Measurements from ENCODE around the gene CPXM1.
"Not testable (repeated sequence)": the region's sequence is repeated elsewhere in the genome, so short reads cannot be mapped to it uniquely, and the experiment has no call there.

The CPXM1 gene

DNA sequence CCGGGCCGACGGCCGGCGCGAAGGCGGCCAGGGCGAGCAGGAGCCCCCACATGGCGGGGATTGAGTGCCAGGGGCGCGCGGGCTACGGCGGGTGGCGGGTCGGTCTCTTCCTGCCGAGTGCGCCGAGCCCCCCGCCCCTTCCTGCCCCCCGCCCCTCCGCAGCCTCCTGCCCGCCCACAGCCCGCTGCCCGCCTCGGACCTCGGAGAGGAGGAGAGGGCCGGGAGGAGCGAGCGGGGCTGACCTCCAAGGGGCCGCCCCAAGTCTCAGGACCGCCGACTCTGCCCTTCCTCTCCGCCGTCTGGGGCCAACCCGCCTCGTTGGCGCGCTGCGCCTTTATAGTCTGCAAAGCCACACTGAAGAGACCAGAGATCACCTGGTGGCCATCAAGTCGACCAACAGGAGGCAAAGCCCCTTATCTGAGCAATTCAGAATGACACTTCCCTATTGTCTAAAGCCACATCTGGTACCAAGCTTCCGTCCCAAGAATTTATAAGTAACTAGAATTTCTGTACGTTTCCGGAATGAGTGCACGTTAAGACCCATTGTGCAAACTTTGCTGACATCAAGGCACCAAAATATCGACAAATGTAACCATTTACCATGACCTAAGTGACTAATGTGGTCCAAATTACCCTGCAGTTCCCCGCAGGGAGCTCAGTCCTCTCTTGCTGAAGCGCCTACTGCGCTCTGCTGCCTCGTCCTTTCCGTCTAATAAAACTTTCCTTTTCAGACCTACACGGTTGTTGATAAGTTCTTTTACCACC lies at the start of gene CPXM1:
Gene CPXM1, minus strand, starts transcription at position 107 of the 765 bp plus-strand sequence. Its CDS starts 55 bp downstream, at position 52.
- peak; percentile 97 to 98 for DNase-seq

DNA sequence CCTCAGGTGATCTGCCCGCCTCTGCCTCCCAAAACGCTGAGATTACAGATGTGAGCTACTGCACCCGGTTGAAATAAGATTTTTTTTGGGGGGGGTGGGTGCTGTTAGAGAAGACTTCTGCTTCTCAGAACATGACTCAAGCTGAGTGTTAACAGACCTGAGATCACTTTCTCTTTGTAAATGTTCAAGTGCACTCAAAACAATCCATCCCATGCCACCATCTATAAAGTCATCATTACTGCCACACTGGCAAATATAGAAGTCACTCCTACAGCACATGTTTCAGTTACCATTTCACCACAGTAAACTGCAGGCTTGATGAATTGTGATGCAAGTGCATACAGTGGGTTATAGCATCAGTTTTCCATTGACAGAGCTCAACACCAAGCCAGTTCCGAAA lies 49.1 kb upstream of the CPXM1 start:
- DNase-seq, result no peak

- DNase-seq, result no peak
These were observed 47.4 kb upstream of the CPXM1 start for GRCh38 chr20:2847802-2848201.

DNA sequence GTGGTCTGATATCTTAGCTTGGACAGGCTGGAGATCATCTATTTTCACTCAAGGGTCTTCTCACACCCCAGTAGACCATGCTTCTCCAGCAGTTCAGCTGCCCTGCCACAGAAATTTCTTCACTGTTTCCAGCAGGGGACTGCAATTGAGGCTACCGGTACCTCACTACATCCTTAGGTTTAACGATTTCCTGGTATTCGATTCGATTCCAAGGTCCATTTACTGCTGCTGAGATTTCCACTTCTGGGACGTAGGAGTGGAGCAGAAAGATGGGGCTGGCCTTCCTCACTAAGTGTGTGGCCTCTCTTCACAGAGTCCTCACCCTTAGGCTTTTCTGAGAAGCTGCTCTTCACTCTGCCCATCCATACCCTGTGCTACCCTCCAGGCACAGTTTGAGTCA lies 46.3 kb upstream of the CPXM1 start:
- no peak for DNase-seq

DNA sequence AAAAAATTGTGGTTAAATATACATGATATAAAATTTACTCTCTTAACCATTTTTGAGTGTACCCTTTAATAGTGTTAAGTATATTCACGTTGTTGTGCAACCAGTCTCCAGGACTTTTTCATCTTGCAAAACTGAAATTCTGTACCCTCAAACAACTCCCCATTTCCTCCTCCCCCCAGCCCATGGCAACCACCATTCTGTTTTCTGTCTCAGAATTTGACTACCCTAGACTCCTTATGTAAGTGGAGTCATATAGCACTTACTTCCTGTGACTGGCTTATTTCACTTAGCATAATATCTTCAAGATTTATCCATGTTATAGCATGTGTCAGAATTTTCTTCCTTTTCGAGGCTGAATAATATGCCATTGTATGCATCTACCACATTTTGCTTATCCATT lies 45.2 kb upstream of the CPXM1 start:
- DNase-seq, result peak; percentile 15 to 35

GRCh38 chr20:2840967-2841531 lies 40.6 kb upstream of the CPXM1 start:
- peak; percentile 27 to 40 for DNase-seq

DNA sequence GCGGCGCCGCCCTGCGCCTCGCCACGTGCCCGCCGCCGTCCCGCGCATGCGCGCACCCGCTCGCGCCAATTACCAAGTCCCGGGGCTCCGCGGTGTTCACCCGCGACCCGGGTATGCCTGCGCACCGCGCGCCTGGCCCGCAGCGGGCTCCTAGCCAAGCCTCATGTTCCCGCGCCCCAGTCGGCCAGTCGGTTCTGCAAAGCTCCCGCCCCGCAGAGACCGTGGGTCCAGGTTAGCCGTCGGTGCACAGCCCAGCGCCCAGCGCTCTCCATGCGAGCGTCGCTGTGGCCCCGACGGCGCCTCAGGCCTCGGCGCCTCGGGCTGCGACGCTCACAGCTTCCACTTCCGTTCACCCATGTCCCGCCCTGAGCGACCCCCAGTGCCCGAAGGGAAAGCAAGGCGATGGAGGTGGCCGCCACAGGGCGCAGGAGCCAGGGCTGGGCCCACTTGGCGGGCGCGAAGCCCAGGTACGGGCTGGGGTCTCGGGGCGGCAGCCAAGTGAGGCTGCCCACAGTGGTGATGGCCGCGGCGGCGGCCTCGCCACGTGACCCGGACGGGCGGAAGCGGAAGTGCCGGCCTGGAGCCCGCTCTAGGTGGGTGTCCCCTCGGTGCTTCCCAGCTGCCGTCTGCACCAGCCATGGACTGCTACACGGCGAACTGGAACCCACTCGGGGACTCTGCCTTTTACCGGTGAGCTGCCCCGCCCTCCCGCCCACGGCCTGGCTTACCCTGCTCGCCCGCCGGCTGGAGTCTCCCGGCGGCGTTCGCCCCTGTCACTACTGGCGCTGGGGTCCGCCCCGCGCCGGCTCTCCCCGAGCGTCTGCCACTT lies 39.9 kb upstream of the CPXM1 start, which contains the start of the genes PCED1A and VPS16:
Gene PCED1A, minus strand, starts transcription at position 518 of the 829 bp plus-strand sequence. CDS start 743 bp downstream, outside the sequence.
Gene VPS16, plus strand, starts transcription at position 608 of the 829 bp plus-strand sequence. Its CDS starts 30 bp downstream, at position 638.
- peak; percentile 76 to 85 for DNase-seq

DNA sequence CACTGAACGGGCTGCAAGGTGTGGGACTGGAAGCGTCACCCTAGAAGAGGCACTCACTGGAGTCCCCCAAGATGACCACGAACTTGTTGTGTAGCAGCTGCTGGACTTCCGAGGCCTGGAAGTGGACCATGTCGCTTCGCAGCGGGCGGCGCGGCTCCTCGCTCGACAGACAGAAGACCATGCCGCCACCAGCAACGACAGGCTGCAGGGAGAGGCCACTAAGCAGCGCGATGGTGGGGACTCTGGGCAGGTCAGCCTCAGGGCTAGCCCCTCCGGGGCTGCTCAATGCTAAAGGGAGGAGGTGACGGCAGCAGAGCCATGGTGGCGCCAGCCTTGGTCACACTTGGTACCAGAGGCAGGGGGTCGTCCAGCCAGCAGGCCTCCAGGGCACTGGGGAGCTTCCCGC lies 39.3 kb upstream of the CPXM1 start:
- no peak for DNase-seq

GRCh38 chr20:2838847-2839671 lies 38.6 kb upstream of the CPXM1 start:
- DNase-seq, result no peak

DNA sequence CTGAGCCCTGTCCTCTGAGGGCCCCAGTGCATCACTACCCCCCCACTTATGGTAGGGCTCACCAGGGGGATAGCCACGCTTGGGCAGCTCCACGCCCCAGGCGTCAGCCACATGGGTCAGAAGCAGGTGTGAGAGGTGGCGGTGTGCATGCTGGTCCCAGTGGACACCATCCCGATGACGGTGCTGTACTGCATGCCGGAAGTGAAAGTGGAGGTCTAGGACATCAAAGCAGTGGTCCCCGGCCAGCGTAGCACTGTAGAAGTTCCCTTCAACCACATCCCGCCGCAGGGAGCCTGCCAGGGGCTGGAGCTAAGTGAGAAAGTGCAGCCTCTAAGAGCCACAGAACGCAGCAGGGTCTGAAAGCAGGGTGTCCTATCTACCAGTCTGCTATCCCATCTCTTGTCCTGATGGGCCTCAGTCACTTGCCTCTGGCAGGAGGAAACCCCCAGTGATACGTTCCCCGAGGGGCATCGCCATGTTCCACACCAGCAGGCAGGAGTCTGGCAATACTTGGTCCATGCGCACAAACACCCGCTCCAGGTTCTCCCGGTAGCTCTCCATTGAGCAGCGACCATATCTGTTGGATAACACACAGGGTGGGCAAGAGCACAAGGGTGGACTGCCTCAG lies 37.9 kb upstream of the CPXM1 start:
- no peak for DNase-seq

DNA sequence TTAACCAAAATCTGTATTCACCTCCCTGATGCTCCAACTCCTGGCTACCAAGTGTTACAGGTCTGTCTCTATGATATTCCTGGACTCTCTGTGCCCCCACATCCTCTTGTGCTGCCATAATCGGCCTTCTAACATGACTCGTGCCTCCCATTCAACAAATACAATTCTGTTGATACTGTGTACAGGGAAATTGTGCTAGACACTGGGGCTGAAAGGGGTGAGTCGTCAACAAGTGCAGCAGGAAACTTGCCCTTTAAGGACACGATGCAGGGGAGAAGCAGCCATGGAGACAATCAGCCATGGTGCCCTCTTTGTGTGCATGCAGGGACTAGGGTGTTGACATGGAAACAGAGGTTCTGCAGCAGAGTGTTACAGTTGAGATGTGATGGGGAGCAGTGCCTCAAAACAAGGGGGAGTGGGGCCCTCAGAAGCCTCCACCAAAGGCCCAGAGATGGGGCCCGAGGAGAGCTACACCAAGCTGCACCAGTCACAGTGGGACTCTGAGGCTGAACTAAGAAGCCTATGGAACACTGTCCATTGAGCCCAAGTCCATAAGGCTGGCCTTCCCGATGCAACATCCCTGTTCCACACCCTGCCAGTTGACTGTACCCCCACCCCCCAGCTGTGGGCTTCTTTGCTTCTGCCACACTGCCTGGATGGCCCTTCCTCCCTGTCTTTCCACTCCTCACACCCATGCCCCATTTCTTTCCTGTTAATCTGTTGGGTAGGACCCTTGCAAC lies 37.0 kb upstream of the CPXM1 start:
- no peak for DNase-seq

- no peak for DNase-seq
These were observed 35.6 kb upstream of the CPXM1 start for GRCh38 chr20:2836035-2836434.

GRCh38 chr20:2835331-2835796 lies 34.9 kb upstream of the CPXM1 start:
- DNase-seq, result no peak

- no peak for DNase-seq
These were observed 34.1 kb upstream of the CPXM1 start for GRCh38 chr20:2834401-2835110.

GRCh38 chr20:2833761-2834160 lies 33.3 kb upstream of the CPXM1 start:
- DNase-seq, result no peak

DNA sequence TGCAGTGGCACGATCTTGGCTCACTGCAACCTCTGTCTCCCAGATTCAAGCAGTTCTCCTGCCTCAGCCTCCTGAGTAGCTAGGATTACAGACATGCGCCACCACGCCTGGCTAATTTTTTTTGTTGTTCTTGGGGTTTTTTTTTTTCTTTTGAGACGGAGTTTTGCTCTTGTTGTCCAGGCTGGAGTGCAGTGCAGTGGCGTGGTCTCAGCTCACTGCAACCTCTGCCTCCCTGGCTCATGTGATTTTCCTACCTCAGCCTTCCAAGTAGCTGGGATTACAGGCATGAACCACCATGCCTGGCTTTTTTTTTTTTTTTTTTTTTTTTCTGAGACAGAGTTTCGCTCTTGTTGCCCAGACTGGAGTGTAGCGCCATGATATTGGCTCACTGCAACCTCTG lies 30.8 kb upstream of the CPXM1 start:
- DNase-seq, result not testable (repeated sequence)

- no peak for DNase-seq
These were observed 28.9 kb upstream of the CPXM1 start for GRCh38 chr20:2829376-2829775.

DNA sequence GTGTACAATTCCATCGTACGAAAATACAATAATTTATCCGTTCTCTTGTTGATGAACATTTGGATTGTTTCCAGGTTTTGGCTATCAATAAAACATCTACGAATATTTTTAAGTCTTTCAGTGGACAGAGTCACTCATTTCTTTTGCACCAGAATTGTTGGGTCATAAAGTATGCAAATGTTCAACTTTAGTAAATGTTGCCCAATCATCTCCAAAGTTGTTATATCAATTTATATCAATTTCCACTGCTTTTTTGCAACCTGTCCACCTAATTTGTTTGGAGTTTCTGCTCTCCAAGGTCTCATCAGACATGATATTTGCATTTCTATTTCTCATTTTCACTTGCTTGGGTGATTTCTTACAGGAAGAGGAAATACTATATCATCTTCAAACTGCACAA lies 26.2 kb upstream of the CPXM1 start:
- no peak for DNase-seq

DNA sequence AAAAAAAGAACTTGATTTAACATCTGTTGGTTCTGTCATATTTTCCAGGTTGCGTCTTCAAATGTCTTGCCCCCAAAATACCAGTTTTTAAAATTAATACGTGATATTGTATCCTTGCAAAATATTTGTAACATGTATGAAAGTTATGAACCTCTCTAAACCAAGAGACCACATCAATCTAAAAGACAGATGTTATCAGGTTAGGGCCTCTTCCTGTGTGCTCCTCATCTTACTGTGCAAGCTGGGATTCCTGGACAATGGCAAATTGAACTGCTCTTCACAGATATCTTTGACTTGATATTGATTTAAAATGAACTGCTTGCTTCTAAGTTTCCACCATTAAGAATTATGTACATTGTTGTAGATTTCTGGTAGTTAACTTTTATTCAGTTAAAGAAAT lies 25.3 kb upstream of the CPXM1 start:
- no peak for DNase-seq

DNA sequence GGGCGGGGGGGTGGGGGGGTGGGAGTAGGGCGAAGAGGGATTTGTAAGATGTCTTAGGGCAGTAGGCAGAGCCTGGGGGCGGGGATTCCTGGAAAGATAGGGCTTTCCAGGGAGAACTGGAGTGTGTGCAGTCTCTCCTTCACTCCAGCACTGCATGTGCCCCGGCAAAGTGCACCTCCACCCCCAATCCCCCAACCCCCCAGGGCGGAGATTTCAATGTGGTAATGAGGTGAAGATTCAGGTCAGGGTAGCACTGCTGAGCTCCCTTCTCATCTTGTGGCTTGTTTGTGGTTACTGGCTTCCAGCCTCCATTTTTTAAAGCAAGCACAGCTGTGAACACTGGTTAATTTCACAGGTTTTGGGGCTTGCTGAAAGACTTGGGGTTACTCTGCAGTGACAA lies 21.6 kb upstream of the CPXM1 start:
- no peak for DNase-seq

Data from Kasumi-1 (cell line).